ENCODE results near the gene POFUT2.

DNA sequence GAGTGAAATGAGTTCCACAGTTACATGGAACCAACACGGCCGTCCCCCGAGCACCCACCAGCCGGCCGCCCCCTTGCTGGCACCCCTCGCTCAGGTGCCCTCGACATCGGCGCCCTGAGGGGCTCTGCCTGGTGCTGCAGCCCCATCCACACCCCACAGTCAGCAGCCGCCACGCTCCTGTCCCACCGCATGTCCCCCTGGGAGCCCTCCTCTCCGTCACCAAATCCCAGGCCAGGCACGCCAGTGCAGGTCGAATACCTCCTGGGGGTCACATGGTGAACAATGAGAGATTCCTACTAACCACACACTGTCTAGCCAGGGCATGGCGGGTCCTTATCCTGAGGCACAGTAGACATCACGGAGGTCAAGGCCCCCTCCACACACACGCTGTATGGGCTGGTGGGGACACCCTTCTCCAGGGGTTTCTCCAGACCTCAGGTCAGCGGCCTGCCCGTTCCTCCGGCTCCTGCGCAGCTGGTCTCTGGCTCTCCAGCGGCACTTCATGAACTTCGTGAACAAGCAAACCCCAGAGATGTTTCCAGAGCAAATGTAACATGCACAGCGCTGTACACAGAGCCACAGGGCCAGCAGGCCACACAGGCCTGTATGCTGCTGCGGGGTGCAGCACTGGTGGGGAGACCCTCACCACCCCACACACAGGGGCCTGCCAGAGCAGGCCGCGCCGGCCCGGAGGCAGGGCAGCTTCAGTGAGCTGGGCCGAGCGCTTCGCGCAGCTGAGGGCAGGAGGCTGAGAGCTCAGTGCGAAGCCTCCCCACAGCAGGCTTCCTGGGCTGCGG, 21.8 kb downstream of the POFUT2 start:
- TF ChIP-seq EP300 (IDR thresholded peaks at IDR 0.05; ENCODE audit: borderline replicate concordance) (no peak), NFIC (IDR thresholded peaks at IDR 0.05) (no peak), YY1 (IDR thresholded peaks at IDR 0.05; ENCODE audit: low read depth) (no peak), ZBTB7A (IDR thresholded peaks at IDR 0.05; ENCODE audit: low read depth) (no peak), CEBPB (IDR thresholded peaks at IDR 0.05) (no peak), TAF1 (IDR thresholded peaks at IDR 0.05; ENCODE audit: low read depth) (no peak), TEAD4 (IDR thresholded peaks at IDR 0.05) (no peak)
- TF ChIP-seq, protein P1, sequence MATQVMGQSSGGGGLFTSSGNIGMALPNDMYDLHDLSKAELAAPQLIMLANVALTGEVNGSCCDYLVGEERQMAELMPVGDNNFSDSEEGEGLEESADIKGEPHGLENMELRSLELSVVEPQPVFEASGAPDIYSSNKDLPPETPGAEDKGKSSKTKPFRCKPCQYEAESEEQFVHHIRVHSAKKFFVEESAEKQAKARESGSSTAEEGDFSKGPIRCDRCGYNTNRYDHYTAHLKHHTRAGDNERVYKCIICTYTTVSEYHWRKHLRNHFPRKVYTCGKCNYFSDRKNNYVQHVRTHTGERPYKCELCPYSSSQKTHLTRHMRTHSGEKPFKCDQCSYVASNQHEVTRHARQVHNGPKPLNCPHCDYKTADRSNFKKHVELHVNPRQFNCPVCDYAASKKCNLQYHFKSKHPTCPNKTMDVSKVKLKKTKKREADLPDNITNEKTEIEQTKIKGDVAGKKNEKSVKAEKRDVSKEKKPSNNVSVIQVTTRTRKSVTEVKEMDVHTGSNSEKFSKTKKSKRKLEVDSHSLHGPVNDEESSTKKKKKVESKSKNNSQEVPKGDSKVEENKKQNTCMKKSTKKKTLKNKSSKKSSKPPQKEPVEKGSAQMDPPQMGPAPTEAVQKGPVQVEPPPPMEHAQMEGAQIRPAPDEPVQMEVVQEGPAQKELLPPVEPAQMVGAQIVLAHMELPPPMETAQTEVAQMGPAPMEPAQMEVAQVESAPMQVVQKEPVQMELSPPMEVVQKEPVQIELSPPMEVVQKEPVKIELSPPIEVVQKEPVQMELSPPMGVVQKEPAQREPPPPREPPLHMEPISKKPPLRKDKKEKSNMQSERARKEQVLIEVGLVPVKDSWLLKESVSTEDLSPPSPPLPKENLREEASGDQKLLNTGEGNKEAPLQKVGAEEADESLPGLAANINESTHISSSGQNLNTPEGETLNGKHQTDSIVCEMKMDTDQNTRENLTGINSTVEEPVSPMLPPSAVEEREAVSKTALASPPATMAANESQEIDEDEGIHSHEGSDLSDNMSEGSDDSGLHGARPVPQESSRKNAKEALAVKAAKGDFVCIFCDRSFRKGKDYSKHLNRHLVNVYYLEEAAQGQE (IDR thresholded peaks at IDR 0.05; ENCODE audit: low read depth) = no peak
- TF ChIP-seq, protein P2, sequence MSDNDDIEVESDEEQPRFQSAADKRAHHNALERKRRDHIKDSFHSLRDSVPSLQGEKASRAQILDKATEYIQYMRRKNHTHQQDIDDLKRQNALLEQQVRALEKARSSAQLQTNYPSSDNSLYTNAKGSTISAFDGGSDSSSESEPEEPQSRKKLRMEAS (IDR thresholded peaks at IDR 0.05) = no peak

All from Ishikawa (cell line).